GM12878 (cell line): ENCODE data around the gene ESCO1. TPM values are rescaled to one million over a fixed set of nuclear protein-coding genes. Genes with fewer than 3 reads are reported as not detected.

ENCODE experiments used
- ASH2L ChIP-seq: fragments of 300-600, 200-600 bp; sonication (generic); IDR thresholded peaks from 2 replicates; pipeline ENCODE4 v1.6.1; 2017; ENCODE audit warnings: low read depth, mild to moderate bottlenecking, borderline replicate concordance
- ATF2 ChIP-seq: IDR thresholded peaks from 2 replicates; pipeline ENCODE4 v1.6.1; 2012; ENCODE audit warnings: low read length, inconsistent platforms
- ATF3 ChIP-seq: IDR thresholded peaks from 2 replicates; pipeline ENCODE4 v1.6.1; 2011; ENCODE audit warnings: low read depth, mild to moderate bottlenecking, low read length, moderate library complexity, borderline replicate concordance; ENCODE audit errors: extremely low read depth
- ATF7 ChIP-seq: fragments of 450-650 bp; IDR thresholded peaks from 2 replicates; pipeline ENCODE4 v1.6.1; 2016; ENCODE audit warnings: low read depth, mild to moderate bottlenecking
- E4F1 ChIP-seq: fragments of 450-650 bp; IDR thresholded peaks from 2 replicates; pipeline ENCODE4 v1.6.1; 2018; ENCODE audit warnings: borderline replicate concordance, mild to moderate bottlenecking; ENCODE audit not compliant: partially characterized antibody
- GABPA ChIP-seq: IDR thresholded peaks from 2 replicates; pipeline ENCODE4 v1.6.1; 2014; ENCODE audit warnings: antibody characterized with exemption, low read depth, mild to moderate bottlenecking, inconsistent platforms
- IKZF1 ChIP-seq: fragments of 450-650 bp; conservative IDR thresholded peaks from 2 replicates; pipeline ENCODE4 v1.6.1; 2017; ENCODE audit warnings: antibody characterized with exemption, mild to moderate bottlenecking
- IKZF2 ChIP-seq, 2 experiments: fragments of 450-650 bp; IDR thresholded peaks; 2 replicates each; pipeline ENCODE4 v1.6.1; 2017; ENCODE audit warnings: mild to moderate bottlenecking in 2 of 2, moderate library complexity in 2 of 2
- LARP7 ChIP-seq: fragments of 450-650 bp; IDR thresholded peaks from 2 replicates; pipeline ENCODE4 v1.6.1; 2017; ENCODE audit warnings: mild to moderate bottlenecking
- MEF2B ChIP-seq: fragments of 450-650 bp; IDR thresholded peaks from 2 replicates; pipeline ENCODE4 v1.6.1; 2018; ENCODE audit warnings: mild to moderate bottlenecking, moderate library complexity; ENCODE audit not compliant: partially characterized antibody, poor library complexity, severe bottlenecking
- MXI1 ChIP-seq: fragments of 150-350 bp; IDR thresholded peaks from 2 replicates; pipeline ENCODE4 v1.6.1; 2011; ENCODE audit warnings: low read depth, mild to moderate bottlenecking, inconsistent platforms, low read length, improper control_type of control experiment
- MYC ChIP-seq: IDR thresholded peaks from 2 replicates; pipeline ENCODE4 v1.6.1; 2011; ENCODE audit warnings: mild to moderate bottlenecking, low read length, moderate library complexity, inconsistent platforms; ENCODE audit not compliant: insufficient read depth, insufficient replicate concordance, insufficient read length, severe bottlenecking
- NR2F1 ChIP-seq: fragments of 450-650 bp; conservative IDR thresholded peaks from 2 replicates; pipeline ENCODE4 v1.6.1; 2017; ENCODE audit warnings: mild to moderate bottlenecking
- PBX3 ChIP-seq: IDR thresholded peaks from 2 replicates; pipeline ENCODE4 v1.6.1; 2011; ENCODE audit warnings: mild to moderate bottlenecking, low read depth, low read length, moderate library complexity; ENCODE audit not compliant: insufficient replicate concordance
- RAD51 ChIP-seq: fragments of 450-650 bp; IDR thresholded peaks from 2 replicates; pipeline ENCODE4 v1.6.1; 2016; ENCODE audit warnings: moderate library complexity, mild to moderate bottlenecking, inconsistent platforms
- SMC3 ChIP-seq: IDR thresholded peaks from 2 replicates; pipeline ENCODE4 v1.6.1; 2011; ENCODE audit warnings: low read length, improper control_type of control experiment, borderline replicate concordance
- TBL1XR1 ChIP-seq: IDR thresholded peaks from 2 replicates; pipeline ENCODE4 v1.6.1; 2012; ENCODE audit warnings: low read depth, low read length, improper control_type of control experiment
- TCF7 ChIP-seq: IDR thresholded peaks from 2 replicates; pipeline ENCODE4 v1.6.1; 2014; ENCODE audit warnings: antibody characterized with exemption, borderline replicate concordance
- USF1 ChIP-seq: IDR thresholded peaks from 2 replicates; pipeline ENCODE4 v1.6.1; 2011; ENCODE audit warnings: borderline replicate concordance, low read depth, mild to moderate bottlenecking, moderate library complexity, mixed read lengths, low read length; ENCODE audit not compliant: insufficient read depth; ENCODE audit errors: extremely low read length
- ZNF217 ChIP-seq: fragments of 450-650 bp; IDR thresholded peaks from 2 replicates; pipeline ENCODE4 v1.6.1; 2017; ENCODE audit warnings: antibody characterized with exemption, mild to moderate bottlenecking
- ZSCAN29 ChIP-seq: fragments of 450-650 bp; IDR thresholded peaks from 2 replicates; pipeline ENCODE4 v1.6.1; 2017; ENCODE audit warnings: mild to moderate bottlenecking, moderate library complexity
- polyA plus RNA-seq, 11 experiments: library from polyadenylated mRNA; depleted of rRNA in 4 of 11; unstranded in 6 of 11; stranded (reverse) in 5 of 11; fragments of >200 nt; fragmentation: Nextera tagmentation in 4 of 11; fragmentation: Illumina TruSeq in 1 of 11; extraction: Ambion mirVana in 4 of 11; extraction: Trizol in 1 of 11; gene quantifications; 1 replicate in 1 of 11; 2 replicates in 10 of 11; pipeline versions ENCODE4 v1.2.1 to v1.2.3, GENCODE V29; 2011 to 2016; ENCODE audit warnings: inconsistent platforms in 2 of 11, missing spikeins in 2 of 11, low read depth in 1 of 11
- total RNA-seq, 4 experiments: library from RNA; depleted of rRNA in 3 of 4; stranded (reverse); fragments of >200 nt in 3 of 4; fragmentation: Illumina TruSeq in 1 of 4; extraction: Trizol in 1 of 4; gene quantifications; 2 replicates each; pipeline versions ENCODE4 v1.2.1 to v1.2.3, GENCODE V29; 2013 to 2021

The ESCO1 gene
- total and polyA plus RNA-seq, 10 of the 15 experiments (the other 5 are each of a cell fraction or from before 2014, with no cell fraction given), result 8.6 to 22.4 (median 12.4) TPM

GRCh38 chr18:21604671-21605070 lies 4.2 kb upstream of the ESCO1 start (continued):
- TF ChIP-seq GABPA, result no peak
- peak; percentile 23; the same call in 1 of the 2 replicates for TF ChIP-seq ATF7
- TF ChIP-seq MXI1, result no peak
- no peak for TF ChIP-seq TBL1XR1
- TF ChIP-seq IKZF1, result no peak
- TF ChIP-seq ZSCAN29, result no peak
- TF ChIP-seq MYC, result no peak
- TF ChIP-seq USF1, result no peak
- peak; percentile 35; the same call in 1 of the 2 replicates for TF ChIP-seq TCF7
- no peak for TF ChIP-seq RAD51
- peak; percentile 20; the same call in 1 of the 2 replicates for TF ChIP-seq ATF2
- TF ChIP-seq NR2F1, result 0 out of 2 replicates have a peak, but pooled peaks have one; percentile 19
- no peak for TF ChIP-seq ZNF217
- peak in 1 of 2 experiments; percentile 23; a peak in 1 of 4 replicates for TF ChIP-seq IKZF2 (IDR thresholded peaks at IDR 0.05)
- no peak for TF ChIP-seq ASH2L
- no peak for TF ChIP-seq SMC3
- TF ChIP-seq PBX3, result no peak
- no peak for TF ChIP-seq ATF3
- no peak for TF ChIP-seq E4F1
- no peak for TF ChIP-seq LARP7
- no peak for TF ChIP-seq MEF2B
